KBM-7 (cell line): ENCODE results near the gene UPP1.
"Not testable (repeated sequence)": the region's sequence is repeated elsewhere in the genome, so short reads cannot be mapped to it uniquely, and the experiment has no call there.

ENCODE experiments used
- DNase-seq: peaks from one replicate; pipeline ENCODE4 v3.0.0-alpha.2; 2015
- in situ Hi-C: fragments of 300-500 bp; cut with MboI; formaldehyde crosslinking; loops from 2 replicates; pipeline ENCODE4 v1.14.3; 2020; ENCODE audit warnings: low sequenced_read_pairs, low pct_unique_long_range_greater_than_20kb, mixed read lengths

Gene UPP1

DNA sequence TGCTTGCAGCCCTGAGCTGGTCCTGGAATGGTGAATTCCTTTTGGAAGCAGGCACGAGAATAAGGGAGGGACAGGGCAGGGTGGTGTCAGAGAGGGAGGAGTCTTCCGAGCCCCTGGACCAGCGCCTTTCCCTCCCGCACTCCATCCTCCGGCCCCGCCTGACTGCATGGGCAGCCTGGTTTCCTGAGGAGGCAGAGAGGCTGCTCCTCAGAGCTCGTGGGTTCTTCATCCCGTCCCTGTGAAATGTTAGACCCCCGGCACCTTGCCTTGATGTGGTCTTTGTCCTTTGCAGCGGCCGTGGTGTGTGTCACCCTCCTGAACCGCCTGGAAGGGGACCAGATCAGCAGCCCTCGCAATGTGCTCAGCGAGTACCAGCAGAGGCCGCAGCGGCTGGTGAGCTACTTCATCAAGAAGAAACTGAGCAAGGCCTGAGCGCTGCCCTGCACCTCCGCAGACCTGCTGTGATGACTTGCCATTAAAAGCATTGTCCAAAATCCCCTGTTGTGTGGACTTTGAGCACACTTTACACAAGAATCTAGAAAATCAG lies 18.9 kb downstream of the UPP1 start:
- DNase-seq, result no peak
- in situ Hi-C loops, result no loop called here

GRCh38 chr7:48108959-48109847 lies 20.1 kb downstream of the UPP1 start:
- in situ Hi-C loops, result no loop called here
- no peak for DNase-seq

GRCh38 chr7:48109848-48110663 lies 21.0 kb downstream of the UPP1 start:
- in situ Hi-C loops, result loop anchor here (10.0 kb wide), 1 partner anchor 165 kb away; the partner anchor contains the start of gene PKD1L1
- DNase-seq, result peak; percentile 67

DNA sequence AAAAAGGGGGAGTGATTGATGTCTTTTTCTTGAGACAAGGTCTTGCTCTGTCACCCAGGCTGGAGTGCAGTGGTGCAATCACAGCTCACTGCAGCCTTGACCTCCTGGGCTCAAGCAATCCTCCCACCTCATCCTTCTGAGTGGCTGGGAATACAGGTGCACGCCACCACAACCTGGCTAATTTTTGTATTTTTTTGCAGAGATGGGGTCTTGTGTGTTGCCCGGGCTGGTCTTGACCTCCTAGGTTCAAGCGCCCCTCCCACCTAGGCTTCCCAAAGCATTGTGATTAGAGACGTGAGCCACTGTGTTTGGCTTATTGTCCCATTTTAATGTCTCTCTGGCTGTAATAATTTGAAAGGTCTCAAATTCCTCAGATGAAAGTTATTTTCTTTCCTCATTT lies 21.8 kb downstream of the UPP1 start:
- in situ Hi-C loops, result loop anchor here (10.0 kb wide), 1 partner anchor 166 kb away; the partner anchor contains the start of gene PKD1L1
- no peak for DNase-seq

DNA sequence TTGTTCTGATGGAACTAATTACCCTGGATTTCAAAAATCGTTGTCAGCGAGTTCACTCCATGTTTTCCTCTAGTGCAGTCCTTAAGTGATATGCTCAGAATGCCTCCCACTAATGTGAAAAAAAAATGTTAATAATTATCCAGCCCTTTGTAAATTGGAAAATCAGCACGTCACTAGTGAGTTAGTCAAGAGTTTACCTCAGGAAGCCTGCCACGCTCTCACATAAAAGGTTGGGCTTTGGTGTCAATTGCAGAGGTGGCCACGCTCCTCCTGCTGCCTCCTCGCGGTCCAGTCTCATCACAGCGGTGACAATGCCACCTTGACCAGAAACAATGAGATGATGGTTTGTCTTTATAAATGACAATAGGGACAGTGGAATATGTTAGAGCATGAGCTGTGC lies 22.5 kb downstream of the UPP1 start:
- DNase-seq, result no peak

DNA sequence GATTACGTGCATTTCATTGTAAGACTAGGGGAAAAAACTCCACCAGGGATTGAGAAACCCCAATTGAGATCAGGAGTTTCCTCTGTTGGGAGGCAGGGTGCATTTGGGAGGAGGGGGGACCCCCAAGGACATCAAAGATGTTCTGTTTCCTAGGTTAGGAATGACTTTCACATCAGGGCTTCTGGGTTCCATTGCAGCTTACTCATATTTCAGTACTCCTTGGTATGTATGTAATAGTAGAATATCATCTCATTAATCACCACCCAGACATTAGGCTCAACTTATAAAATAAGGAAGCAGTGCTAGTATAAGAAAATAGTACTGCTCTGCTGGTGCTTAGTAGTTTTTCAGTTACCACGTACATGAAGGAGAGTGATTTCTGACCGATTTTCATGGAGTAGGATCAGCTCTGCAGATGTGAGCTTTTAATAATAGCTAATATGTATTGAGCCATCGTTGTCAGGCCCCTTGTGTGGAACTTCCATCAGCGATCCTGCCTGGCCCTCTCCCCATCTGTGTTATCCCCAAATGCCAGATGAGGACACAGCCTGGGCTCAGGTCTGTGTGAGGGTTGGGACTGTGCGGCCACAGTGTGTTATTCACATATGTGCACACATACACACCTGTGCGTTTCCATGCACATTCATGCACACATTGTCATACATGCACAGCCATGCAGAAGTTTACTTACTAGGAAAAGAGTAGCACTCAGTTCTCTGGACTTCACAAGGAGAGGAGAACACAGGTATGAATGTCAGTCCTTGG lies 23.5 kb downstream of the UPP1 start:
- no peak for DNase-seq
- in situ Hi-C loops, result loop anchor here (10.0 kb wide), 1 partner anchor 168 kb away; the partner anchor contains the start of gene PKD1L1

More for the DNA sequence above, 22.5 kb downstream of the UPP1 start:
- in situ Hi-C loops, result loop anchor here (10.0 kb wide), 1 partner anchor 167 kb away; the partner anchor contains the start of gene PKD1L1

GRCh38 chr7:48113275-48113674 lies 24.2 kb downstream of the UPP1 start:
- DNase-seq, result no peak
- in situ Hi-C loops, result loop anchor here (10.0 kb wide), 1 partner anchor 168 kb away; the partner anchor contains the start of gene PKD1L1

DNA sequence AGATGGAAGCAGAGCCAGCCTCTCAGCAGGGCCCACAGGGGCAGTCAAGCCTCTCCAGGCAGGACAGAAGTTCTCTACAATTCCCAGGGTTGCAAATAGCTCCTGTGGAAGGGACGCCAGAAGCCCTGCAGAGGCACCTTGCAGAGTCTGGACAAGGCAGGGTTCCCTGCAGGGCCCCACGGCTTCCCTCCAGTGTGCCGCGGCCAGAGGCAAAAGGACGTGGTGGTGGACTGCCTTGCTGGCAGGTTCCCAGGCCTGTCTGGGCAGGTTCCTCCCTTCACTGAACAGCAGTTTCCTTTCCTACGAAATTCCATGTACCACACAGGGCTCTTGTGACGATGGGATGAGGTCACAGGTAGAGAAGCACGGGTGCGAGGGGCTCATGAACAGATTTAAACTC lies 25.1 kb downstream of the UPP1 start:
- DNase-seq, result no peak
- in situ Hi-C loops, result loop anchor here (10.0 kb wide), 1 partner anchor 169 kb away; the partner anchor contains the start of gene PKD1L1

- in situ Hi-C loops, result loop anchor here (10.0 kb wide), 1 partner anchor 170 kb away; the partner anchor contains the start of gene PKD1L1
- no peak for DNase-seq
These were observed 25.5 kb downstream of the UPP1 start for GRCh38 chr7:48114589-48114988.

GRCh38 chr7:48116043-48116442 lies 27.0 kb downstream of the UPP1 start:
- in situ Hi-C loops, result loop anchor here (10.0 kb wide), 1 partner anchor 171 kb away; the partner anchor contains the start of gene PKD1L1
- DNase-seq, result no peak

DNA sequence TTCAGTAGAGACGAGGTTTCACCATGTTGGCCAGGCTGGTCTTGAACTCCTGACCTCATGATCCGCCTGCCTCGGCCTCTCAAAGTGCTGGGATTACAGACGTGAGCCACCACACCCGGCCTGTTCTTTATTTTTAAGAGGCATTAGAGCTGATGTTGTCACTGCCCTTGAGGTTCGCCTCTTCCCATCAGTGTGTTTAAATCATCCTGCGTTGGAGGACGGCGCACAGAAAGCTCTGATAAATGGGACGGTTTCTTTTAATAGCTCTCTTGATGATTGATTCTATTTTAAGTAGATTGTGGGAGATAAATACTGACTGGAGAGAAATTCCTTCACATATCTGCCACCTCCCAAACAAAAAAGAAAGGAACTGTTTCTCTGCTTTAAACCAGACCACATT lies 29.0 kb downstream of the UPP1 start:
- in situ Hi-C loops, result loop anchor here (10.0 kb wide), 1 partner anchor 173 kb away; the partner anchor contains the start of gene PKD1L1

GRCh38 chr7:48120536-48120935 lies 31.5 kb downstream of the UPP1 start:
- in situ Hi-C loops, DNase-seq: not testable (repeated sequence)

More for the DNA sequence above, 29.0 kb downstream of the UPP1 start:
- DNase-seq, result no peak

GRCh38 chr7:48126037-48126436 lies 37.0 kb downstream of the UPP1 start:
- no peak for DNase-seq
- in situ Hi-C loops, result no loop called here

DNA sequence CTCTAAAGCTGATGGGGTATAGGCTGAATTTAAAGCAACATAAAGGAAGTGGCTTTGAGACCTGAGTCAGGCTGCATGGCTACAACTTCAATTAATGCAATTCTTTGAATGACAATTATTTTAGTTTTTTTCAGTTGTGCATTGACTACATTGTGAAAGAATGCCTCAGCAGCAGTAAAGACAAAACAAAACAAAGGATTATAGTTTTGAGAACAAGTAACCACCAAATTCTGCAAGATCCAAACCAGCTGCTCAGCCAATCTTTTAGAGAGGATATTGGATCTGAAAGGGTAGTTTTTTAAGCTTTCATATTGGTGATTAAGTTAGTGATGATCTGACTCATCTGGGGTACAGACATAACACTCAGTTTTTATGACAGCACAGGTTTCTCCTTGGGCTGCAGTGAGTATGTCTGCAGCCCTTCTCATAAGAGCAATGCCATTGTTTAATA lies 41.6 kb downstream of the UPP1 start:
- DNase-seq, result no peak
- in situ Hi-C loops, result no loop called here

DNA sequence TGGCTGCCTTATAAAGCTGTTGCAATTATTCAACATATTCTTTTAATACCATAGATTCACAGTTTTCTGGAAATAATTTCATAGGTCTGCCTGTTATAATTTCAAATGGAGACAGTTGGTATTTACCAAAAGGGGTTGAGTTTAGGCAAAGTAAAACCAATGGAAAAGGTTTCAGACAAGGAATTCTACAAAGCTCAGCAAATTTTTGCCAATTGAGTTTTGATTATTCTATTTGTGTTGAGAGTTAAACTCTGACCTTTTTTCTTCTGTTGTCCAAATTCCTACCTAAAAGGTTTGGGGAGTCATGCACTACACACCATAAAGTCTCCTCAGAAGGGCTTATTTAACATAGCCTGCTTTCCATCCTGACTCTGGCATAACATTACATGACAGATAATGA lies 43.7 kb downstream of the UPP1 start:
- no peak for DNase-seq
- in situ Hi-C loops, result no loop called here

DNA sequence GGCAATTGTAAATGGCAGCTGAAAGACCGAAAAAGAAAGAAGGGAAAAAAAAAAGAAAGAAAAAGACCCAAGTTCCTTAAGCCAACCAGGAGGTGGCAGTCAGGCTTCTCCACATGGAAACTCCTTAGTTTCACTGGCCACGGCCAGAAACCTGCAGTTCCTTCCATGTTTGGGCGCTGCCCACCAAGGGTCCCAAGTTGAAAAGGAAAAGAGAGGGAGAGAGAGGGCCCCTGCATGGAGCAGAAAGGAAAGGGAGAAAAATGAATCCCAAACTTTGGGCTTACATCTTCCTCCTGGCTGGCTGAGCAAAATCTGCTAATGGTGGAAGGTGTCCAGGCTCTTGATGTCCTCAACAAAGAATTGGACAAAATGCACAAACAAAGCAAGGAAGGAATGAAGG lies 50.4 kb downstream of the UPP1 start:
- no peak for DNase-seq
- in situ Hi-C loops, result no loop called here

DNA sequence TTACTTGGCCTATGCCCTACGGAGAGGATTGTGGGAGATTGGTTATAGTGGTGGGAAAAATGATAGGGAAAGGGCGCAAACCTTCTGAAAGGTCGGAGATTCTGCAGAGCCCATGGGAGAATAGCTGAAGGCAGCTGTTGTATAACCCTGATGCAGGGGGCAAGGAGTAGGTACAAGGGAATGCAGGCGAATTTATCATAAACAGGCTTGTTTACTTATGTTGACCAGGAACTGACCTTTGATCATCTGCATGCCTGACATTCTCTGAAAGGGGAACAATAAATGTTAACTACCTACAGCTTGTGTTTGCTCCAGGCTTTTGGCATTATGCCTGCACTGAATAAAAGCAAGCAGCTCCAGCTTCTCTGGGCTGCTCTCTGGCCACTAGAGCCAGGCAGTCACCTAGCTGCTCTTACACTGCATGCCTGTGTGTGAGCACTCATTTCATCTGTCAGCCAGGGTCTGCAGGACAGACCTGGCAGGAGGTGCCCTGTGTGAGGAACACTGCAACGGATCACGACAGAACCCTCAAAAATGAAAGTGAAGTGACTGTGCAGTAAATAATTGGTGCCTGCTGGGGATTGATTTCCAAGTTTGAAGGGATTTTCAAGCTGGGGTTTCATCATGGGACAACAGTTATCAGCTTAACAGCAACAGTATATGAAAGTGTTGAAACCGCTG lies 51.1 kb downstream of the UPP1 start:
- in situ Hi-C loops, result no loop called here
- no peak for DNase-seq

DNA sequence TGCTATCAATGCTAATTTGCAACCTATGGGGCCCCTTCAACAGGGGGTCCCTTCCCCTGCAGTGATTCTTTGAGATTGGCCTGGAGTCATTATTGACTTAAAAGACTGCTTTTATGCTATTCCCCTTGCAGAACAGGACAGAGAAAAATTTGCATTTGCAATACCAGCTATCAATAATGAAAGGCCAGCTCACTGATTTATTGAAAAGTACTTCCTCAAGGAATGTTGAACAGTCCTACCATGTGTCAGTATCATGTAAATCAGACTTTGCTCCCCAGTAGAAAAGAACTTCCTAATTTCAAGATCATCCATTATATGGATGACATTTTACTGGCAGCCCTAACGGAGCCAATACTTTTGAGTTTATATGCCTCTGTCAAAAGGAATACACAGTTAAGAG lies 52.5 kb downstream of the UPP1 start:
- no peak for DNase-seq
- in situ Hi-C loops, result no loop called here
